Nephron progenitor cell (in vitro differentiated cells): ENCODE data around the gene SLC4A1.

Source experiments
- DNase-seq: peaks from one replicate; pipeline ENCODE4 v3.0.0; 2021
- H3K27ac Mint-ChIP-seq: 2 replicates; pipeline ENCODE4 v1.8.0; 2021; ENCODE audit warnings: mild to moderate bottlenecking, moderate library complexity, mixed read lengths
- H3K27me3 Mint-ChIP-seq: 2 replicates; pipeline ENCODE4 v1.8.0; 2021; ENCODE audit warnings: mild to moderate bottlenecking, low read depth, mixed read lengths; ENCODE audit not compliant: poor library complexity
- H3K36me3 Mint-ChIP-seq: 2 replicates; pipeline ENCODE4 v1.8.0; 2021; ENCODE audit warnings: low read depth, mixed read lengths
- H3K4me1 Mint-ChIP-seq: 2 replicates; pipeline ENCODE4 v1.8.0; 2021; ENCODE audit warnings: mixed read lengths
- H3K4me3 Mint-ChIP-seq: 2 replicates; pipeline ENCODE4 v1.8.0; 2021; ENCODE audit warnings: mild to moderate bottlenecking, moderate library complexity, mixed read lengths
- H3K9me3 Mint-ChIP-seq: 2 replicates; pipeline ENCODE4 v1.8.0; 2021; ENCODE audit warnings: mild to moderate bottlenecking, moderate library complexity, mixed read lengths
- CTCF ChIP-seq: fragments of 200-600 bp; sonication (generic); IDR thresholded peaks from 2 replicates; pipeline ENCODE4 v1.5.0; 2021; ENCODE audit warnings: antibody characterized with exemption

The SLC4A1 gene

DNA sequence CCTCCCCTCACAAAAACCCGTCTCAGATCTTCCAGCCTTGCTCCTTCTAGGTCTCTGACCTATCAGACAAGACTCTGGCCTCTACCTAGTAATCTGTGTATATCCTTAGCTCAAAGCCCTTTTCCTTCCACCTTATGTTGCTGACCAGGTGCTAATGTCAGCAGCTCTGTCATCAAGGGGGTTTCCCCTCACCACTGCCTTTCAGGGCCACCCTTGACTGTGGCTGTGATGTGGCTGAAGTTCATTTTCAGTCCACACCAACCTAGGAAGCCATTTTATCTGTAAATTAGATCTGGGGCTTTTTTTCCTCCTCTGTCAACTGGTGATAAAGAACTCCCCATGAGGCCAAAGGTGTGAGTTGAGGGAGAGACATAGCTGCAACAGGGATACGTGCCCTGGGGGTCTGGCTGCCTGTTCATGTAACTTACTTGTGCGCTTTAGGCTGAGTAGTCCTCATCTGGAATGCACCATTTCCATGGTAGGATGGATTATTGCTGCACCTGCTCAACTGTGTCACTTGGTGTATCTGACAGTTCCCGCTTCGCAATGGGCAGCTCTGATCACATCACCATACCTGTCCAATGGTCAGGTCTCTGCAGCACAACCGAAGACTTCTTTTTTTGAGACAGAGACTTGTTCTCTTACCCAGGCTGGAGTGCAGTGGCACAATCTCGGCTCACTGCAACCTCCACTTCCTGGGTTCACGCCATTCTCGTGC, 25.7 kb upstream of the SLC4A1 start:
- H3K9me3 Mint-ChIP-seq: no peaks in the 10 kb centered on the region
- peaks cover 51% of the 10 kb centered on the region for H3K27me3 Mint-ChIP-seq
- H3K36me3 Mint-ChIP-seq: no peaks in the 10 kb centered on the region
- no peaks in the 10 kb centered on the region for H3K4me1 Mint-ChIP-seq
- TF ChIP-seq CTCF: no peak
- H3K27ac Mint-ChIP-seq: no peak overlapping the region
- no peak for DNase-seq
- no peak overlapping the region for H3K4me3 Mint-ChIP-seq

- Mint-ChIP-seq H3K4me3 (no peak overlapping the region), H3K9me3 (no peaks in the 10 kb centered on the region), H3K4me1 (no peaks in the 10 kb centered on the region), H3K27ac (no peak overlapping the region), H3K27me3 (peaks cover 26% of the 10 kb centered on the region), H3K36me3 (no peaks in the 10 kb centered on the region)
- DNase-seq: no peak
- no peak for TF ChIP-seq CTCF
Observed at GRCh38 chr17:44287651-44288050, 19.7 kb upstream of the SLC4A1 start.

GRCh38 chr17:44284024-44284400, 16.1 kb upstream of the SLC4A1 start:
- H3K4me3 Mint-ChIP-seq: no peak overlapping the region
- no peaks in the 10 kb centered on the region for H3K36me3 Mint-ChIP-seq
- DNase-seq: no peak
- TF ChIP-seq CTCF: no peak
- peaks cover 24% of the 10 kb centered on the region for H3K27me3 Mint-ChIP-seq
- no peaks in the 10 kb centered on the region for H3K9me3 Mint-ChIP-seq
- H3K27ac Mint-ChIP-seq: no peak overlapping the region
- peaks cover 13% of the 10 kb centered on the region for H3K4me1 Mint-ChIP-seq

DNA sequence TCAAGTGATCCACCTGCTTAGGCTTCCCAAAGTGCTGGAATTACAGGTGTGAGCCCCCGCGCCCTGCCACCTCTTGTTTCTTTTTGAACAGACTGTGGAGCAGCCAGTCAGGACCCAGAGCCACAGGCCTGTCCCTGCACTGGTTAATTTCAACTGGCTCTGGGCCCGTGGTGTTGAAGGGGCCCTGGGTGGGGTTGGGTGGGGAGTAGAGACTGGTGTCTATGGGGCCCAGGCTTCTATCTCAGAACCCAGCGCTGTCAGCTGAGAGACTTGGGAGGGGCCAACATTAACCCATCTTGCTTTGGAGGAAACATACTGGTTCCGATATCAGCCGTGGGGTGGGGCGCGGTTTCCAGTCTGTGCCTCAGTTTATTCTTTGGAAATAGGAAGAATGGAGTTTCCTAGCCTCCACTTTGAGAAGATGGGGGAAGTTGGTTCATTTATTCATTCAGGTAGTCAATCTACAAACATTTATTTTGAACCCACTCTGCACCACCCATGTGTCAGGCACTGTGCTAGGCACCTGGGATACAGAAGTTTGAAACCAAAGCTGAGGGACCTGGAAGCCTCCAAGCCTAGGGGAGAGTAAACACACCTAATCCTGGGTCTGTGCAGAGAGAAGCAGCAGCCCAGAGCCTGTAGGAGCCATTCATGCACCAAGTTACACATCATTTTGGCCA, 15.5 kb upstream of the SLC4A1 start:
- no peaks in the 10 kb centered on the region for H3K9me3 Mint-ChIP-seq
- H3K4me3 Mint-ChIP-seq: no peak overlapping the region
- no peak overlapping the region for H3K27ac Mint-ChIP-seq
- TF ChIP-seq CTCF: no peak
- H3K36me3 Mint-ChIP-seq: no peaks in the 10 kb centered on the region
- DNase-seq: no peak
- H3K4me1 Mint-ChIP-seq: peaks cover 13% of the 10 kb centered on the region
- H3K27me3 Mint-ChIP-seq: peaks cover 27% of the 10 kb centered on the region

- DNase-seq: no peak
- no peak for TF ChIP-seq CTCF
- H3K27me3 Mint-ChIP-seq: peaks cover 27% of the 10 kb centered on the region
- H3K9me3 Mint-ChIP-seq: no peaks in the 10 kb centered on the region
- H3K4me3 Mint-ChIP-seq: no peak overlapping the region
- no peaks in the 10 kb centered on the region for H3K36me3 Mint-ChIP-seq
- peaks cover 13% of the 10 kb centered on the region for H3K4me1 Mint-ChIP-seq
- no peak overlapping the region for H3K27ac Mint-ChIP-seq
Observed at GRCh38 chr17:44282264-44282663, 14.3 kb upstream of the SLC4A1 start.

DNA sequence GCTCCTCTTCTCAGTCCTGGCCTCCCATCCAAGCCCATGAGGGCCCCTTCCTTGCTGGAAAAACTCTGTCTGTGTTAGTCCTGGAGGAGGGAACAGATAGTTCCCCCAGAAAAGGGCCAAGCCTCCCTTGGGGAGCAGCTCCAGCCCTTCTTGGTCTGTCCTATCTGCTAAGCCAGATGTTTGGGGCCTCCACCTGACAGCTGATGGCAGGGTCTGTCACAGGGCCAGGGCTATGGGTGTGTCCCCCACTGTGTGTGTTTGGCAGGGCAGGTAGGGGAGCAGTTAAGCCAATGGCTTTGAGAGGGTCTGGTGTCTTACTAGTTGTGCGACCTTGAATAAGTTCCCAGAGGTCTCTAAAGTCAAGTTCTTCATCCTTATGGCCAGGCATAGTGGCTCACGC, 13.6 kb upstream of the SLC4A1 start:
- Mint-ChIP-seq H3K36me3 (no peaks in the 10 kb centered on the region), H3K27me3 (peaks cover 28% of the 10 kb centered on the region), H3K9me3 (no peaks in the 10 kb centered on the region), H3K27ac (no peak overlapping the region), H3K4me1 (peaks cover 13% of the 10 kb centered on the region), H3K4me3 (no peak overlapping the region)
- no peak for TF ChIP-seq CTCF
- DNase-seq: no peak
